Stimulated activated CD8-positive, alpha-beta memory T cell treated with anti-CD3 and anti-CD28 coated beads, Interleukin-15, amount 100 ng/mL, for 24 hours (primary cell): ENCODE measurements around the gene SLC25A5.
"Not testable (repeated sequence)": the region's sequence is repeated elsewhere in the genome, so short reads cannot be mapped to it uniquely, and the experiment has no call there.

Experiments
- DNase-seq: peaks from one replicate; pipeline ENCODE4 v3.0.0-alpha.2; 2020; ENCODE audit warnings: low read depth

SLC25A5 gene

DNA sequence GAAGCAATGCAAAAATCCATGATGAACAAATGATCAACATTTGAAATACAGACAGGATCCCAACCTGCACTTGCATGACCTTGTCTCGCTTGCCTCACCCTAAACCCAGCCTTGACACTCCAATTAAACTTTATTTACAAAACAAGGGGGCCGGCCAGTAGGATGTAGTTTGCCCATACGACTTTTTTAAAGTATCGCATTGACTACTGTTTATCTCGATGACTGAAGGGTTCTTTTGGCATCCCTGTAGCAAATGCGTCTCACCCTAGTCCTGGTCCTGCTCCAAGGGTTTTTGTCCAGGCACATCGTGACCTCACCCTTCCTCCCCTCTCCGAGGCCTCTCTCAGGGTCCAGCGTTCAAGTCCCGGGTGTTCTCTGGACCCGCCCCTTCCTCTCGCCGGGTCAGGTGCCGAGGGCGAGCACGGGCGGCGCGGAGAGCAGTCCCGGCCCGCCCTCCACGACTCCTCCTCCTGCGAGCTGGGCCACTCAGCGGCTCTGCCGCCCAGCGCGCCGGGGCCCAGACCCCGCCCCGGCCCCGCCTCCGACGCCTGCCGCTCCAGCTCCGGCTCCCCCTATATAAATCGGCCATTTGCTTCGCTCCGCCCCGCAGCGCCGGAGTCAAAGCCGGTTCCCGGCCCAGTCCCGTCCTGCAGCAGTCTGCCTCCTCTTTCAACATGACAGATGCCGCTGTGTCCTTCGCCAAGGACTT lies at the start of gene SLC25A5:
TSS of gene SLC25A5 (plus strand) at position 603 of the 709 bp plus-strand sequence. CDS start at position 675, 72 bp downstream.
- peak; percentile 49 for DNase-seq

DNA sequence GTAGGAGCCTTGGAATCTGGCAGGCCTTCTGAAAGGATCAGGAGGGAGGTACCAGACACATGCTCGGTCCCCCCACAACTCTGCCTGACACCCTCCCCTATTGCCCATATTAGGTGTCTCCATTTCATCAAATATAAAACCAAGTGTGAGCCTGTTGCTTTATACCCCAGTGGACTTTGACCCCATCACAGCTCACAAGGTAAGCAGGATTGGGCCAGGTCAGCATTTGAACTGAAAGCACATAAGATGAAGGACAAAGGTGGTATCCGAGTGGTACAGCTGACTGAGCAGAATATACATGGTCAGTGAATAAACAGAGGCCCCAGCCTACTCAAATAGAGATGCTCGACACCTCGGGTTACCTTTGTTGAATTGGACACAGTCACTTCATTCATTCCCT lies 49.1 kb upstream of the SLC25A5 start:
- no peak for DNase-seq

DNA sequence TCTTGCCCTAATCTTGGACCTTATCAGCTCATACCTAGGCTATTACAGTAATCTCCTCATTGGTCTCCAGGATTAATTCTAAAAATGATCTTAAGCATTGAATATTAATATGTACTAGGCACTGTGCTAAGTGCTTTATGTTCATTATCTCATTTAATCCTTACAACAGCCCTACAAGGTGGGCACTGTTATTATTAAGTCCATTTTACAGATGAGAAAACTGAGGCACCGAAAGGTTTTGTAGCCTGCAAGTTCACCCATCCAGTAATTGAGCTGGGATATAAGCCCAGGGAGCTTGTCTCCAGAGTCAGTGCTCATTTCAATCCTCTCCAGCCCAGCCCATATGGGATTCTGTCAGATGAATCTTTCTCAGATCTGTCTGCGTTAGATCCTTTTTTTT lies 48.3 kb upstream of the SLC25A5 start:
- DNase-seq, result no peak

DNA sequence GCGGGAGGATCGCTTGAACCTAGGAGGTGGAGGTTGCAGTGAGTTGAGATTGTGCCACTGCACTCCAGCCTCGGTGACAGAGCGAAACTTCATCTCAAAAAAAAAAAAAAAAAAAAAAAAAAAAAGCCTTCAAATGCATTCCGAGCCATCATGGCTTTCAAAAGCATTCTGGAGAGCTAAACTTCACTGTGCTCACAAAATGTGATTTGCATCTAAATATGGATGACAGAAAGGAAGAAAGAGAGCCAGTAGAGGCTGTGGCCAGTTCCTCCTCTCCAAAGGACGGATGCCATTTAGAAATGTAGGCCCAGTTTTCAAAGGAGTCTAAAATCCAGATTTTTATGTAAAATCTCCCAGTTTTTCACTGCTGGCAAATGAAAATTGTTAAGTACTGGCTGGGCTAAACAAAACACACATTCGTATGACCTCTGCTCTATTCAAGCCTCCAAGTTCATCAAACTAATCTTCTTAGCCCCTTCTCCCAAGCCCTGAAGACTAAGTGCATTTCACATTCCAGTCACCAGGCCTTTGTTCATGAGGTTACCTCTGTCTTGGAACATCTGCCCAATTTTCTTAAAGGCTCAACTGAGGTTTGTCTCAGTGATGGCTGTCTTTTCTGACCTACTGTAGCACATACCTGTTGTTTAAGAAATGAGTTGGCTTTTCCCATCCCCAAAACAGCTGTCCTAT lies 47.1 kb upstream of the SLC25A5 start:
- no peak for DNase-seq

DNA sequence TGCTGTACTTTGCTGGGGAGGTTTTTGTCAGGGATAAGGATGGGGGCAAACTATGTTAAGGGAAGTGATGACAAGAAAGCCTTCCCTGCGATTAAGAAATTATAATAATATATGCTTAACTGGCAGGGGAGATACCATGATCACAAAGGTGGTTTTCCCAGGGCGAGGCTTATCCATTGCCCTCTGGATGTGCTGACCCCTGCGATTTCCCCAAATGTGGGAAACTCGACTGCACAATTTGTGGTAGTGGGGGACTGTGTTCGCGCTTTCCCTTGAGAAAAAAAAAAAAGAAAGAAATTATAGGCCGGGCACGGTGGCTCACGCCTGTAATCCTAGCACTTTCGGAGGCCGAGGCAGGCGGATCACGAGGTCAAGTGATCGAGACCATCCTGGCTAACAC lies 44.6 kb upstream of the SLC25A5 start:
- DNase-seq, result no peak

DNA sequence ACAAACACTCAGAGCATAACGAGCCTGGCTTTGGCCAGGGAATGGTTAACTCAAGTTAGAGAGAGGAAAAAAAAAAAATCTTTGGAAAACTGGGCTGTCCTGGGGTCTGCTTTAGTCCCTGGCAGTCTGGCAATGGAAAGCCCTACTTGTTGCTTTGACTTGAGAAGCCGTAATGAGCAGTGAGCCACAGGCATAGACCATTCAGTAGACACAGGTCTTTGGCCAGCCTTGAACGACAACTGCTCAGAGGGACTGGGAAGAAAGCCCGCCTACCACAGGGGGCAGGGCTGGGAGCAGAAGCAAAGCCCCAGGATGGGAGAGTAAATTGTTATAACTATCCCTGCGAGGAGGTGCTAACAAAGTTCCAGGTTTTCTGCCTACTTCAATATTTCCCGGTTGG lies 43.2 kb upstream of the SLC25A5 start:
- no peak for DNase-seq

DNA sequence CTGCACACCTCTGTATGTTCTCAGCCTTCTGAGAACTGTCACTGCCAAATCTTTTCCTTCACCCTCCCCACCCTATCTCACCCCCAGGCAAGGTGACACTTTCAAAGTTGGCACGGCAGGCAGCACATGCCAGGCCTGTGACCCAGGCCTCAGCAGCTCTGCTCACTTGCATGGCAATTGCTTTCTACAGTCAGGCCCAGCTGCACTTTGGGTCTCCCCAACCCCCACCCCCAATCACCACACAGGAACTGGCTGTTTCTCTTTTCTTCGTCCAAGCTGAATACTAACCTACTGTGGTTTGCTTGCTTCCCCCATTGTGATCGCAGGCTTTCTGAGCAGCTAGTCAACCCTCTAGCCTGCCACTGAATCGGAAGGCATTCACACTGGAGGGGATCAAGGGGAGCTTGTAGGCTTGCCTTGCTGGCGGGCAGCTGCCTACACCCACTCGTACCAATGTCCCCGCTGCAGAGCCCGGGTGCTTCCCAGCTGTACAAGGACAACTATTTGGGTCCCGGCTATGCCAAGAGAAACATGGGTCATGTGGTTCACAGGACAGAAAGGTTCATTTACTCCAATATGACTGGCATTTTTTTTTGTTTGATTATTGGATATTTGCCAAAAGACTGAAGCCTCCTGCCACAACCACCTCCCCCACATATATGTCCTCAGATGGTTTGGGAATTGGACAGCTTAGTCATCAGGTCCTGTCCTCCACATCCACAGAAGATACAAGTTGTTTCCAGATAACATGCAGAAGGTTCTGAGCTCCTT lies 41.0 kb upstream of the SLC25A5 start:
- no peak for DNase-seq

DNA sequence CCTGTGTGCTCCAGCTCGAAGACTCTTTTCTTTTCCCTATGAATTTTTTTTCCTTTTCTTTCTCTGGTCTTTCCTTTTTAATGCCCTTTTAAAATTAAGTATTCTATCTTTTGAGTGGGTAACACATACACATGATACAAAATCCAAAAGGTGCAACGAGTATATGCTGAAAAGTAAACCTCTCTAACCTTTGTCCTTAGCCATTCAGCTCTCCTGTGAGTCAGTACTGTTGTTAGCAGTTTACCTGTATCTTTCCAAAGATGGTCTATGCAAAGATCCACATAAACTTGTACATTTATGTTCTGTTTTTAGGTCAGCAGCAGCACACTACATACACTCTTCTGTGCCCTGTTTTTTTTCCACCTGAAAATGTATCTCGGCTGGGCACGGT lies 40.5 kb upstream of the SLC25A5 start:
- no peak for DNase-seq

DNA sequence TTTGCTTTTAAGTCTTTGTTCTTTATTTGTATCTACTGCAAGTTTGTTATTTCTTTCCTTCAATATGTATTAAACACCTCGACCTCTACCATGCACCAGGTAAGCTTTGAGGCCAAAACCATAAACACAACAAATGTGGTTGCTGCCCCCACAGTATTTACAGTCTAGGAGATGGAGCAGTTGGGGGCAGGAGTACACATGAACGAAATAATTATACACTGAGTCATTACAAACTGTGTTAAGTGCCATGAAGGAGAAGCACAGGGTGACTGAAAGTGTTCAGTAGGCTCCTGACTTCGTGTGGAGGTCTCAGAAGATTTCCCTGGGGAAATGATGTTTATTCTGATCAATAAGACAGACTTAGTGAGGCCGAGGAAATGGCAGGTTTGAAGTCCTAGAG lies 38.8 kb upstream of the SLC25A5 start:
- no peak for DNase-seq

DNA sequence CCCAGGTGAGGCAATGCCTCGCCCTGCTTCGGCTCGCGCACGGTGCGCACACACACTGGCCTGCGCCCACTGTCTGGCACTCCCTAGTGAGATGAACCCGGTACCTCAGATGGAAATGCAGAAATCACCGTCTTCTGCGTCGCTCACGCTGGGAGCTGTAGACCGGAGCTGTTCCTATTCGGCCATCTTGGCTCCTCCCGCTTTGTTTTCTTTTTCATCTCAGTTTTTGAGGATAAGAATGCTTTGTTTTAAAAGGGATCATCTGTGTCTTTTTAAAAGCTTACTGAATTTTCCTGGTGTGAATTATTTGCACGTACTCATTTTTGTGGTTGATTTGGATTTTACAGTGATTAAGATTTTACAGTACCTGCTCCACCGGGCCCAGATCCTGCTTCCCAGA lies 26.9 kb upstream of the SLC25A5 start:
- DNase-seq, result not testable (repeated sequence)

DNA sequence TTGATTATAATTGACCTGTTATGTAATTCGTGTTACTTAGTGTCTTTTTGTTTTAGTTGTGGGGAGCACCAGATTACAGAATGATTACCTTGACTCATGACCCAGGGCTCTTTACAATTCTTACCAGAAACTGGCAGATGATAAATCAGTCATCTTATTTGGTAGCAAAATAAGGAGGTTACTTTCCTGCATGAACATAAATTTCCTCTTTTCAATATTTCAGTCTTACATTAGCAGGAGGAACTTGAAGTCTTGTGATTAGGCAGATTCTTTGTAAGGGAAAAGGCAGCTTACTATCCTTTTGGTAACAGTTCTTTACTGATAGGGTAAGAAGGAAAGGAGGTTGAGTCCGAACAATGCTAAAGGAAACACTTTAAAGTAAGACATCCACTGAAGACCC lies 26.0 kb upstream of the SLC25A5 start:
- DNase-seq, result no peak

DNA sequence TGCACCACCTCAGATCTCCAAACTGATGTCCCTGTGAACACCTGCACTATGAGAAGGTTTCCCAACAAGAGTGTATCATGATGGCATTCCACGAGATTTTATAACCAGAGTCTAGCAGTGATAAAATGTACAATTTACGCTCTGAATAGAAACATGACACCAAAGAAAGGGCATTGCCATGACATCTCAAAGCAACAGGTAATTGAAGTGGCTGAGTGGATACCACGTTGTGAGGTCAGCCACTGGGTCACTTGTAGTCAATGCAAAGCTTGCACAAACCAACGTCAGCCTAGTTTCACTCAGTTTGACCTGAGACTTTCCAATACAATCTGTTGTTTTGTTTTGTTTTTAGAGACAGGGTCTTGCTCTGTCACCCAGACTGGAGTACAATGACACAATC lies 15.0 kb upstream of the SLC25A5 start:
- no peak for DNase-seq

DNA sequence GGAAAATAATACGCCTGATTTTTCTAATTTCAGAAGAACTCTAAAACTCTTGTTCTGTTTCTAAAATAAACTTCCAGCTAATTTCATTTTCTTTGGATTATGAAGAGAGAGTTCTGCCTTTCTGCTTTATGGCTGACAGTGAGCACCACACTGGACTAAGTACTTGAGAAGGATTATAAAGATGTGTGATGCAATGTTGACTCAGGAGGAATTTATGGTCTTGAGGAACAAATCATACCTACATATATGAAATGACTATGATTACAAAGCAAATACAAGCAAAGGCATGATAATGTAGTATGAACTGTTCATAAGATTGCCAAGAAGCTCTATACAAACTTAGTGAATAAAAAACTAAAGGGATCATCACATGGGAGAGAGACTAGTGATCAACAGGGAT lies 13.0 kb upstream of the SLC25A5 start:
- no peak for DNase-seq

DNA sequence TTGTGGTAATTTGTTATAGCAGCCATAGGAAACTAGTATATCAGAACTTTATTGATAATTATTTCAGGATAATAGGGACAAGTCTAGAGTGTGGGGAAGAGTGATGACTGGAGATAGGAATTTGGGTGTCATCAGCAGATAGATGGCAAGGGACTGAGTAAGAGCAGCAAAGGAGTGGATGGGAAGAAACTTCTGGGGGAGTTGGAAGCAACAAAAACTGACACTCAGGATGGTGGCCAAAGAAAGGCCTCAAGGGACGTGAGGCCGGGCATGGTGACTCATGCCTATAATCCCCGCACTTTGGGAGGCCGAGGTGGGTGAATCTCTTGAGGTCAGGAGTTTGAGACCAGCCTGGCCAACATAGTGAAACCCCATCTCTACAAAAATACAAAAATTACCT lies 9.1 kb upstream of the SLC25A5 start:
- DNase-seq, result no peak

DNA sequence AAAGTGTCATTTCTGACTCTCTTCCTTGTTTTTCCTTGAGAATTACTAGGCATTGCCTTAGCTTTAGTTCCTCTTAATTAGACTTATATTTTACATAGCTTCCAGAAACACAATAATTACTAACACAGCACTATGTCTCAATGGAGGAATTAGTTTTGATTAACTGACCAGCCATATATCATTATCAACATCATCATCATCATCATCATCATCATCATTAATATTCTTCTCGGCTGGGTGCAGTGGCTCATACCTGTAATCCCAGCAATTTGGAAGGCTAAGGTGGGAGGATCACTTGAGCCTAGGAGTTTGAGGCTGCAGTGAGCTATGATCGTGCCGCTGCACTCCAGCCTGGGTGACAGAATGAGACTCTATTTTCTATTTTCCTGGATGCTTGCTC lies 2.7 kb upstream of the SLC25A5 start:
- no peak for DNase-seq

DNA sequence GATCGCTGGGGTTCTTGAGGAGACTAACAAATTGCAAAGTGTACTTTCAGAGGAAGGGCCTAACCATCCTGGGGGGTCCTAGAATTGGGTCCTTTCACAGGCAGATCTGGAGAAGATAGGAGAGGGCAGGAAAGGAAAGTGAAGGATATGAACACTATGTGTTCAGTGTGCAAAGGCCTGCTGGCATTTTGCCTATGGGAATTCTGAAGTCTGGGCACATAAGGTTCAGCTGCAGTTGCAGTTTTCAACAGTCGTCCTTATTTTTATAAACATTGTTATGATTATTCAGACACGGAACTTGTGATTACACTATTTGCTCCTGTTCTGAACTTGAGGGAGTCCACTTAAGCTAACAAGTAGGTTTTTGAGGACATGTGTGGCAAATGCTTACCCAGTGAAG lies 1.3 kb upstream of the SLC25A5 start:
- no peak for DNase-seq

DNA sequence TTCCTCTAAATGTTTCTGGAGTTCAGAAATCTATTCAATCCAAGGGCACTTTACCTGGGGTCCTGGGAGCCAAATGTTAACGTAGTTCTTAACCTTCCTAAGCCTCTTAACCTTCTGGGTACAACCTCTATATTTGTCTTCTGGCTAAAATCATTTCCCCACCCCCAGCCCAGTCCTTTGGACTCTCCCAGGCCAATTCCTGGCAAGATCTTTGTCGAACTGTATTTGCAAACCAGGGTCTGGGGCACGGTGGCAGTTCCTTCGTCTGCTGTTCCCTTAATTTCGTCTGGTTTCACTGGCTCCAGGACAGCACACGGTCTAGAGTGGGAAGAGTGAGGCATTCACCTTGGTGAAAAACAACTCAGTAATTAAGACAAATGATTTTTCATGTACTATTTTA lies 811 bp upstream of the SLC25A5 start:
- DNase-seq, result no peak

DNA sequence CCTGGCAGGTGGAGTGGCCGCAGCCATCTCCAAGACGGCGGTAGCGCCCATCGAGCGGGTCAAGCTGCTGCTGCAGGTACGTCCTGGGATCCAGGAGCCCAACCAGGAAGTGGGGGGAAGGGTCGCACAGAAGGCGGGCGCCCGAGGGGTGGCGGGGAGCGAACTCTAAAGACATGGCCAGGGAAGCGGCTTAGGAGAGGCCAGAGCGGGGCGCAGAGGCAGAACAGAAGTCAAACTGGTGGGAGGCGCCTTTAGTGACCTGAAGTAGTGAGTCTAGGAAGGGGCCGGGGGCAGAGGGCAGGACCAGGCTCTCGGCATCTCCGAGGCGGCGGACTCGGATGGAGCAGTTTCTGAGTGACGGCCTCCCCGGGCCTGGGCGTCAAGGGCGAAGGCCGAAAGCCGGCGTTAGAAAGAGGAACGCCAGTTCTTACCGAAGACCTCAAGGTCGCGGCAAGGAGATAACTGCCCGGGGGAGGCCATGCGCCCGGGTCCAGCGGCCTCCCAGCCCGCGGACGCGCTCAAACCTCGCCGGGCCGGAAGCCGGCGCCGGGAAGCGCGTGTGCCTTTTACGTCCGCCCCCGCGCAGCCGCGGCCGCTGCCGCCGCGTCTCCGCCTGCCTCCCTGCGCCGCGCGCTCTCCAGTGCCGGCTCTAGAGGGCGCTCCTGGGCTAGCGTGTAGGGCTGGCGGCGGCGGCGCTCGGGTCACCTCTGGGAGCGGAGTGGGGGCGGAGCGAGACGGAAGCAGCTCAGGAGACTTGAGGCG lies 488 bp downstream of the SLC25A5 start:
- DNase-seq, result peak; percentile 69

DNA sequence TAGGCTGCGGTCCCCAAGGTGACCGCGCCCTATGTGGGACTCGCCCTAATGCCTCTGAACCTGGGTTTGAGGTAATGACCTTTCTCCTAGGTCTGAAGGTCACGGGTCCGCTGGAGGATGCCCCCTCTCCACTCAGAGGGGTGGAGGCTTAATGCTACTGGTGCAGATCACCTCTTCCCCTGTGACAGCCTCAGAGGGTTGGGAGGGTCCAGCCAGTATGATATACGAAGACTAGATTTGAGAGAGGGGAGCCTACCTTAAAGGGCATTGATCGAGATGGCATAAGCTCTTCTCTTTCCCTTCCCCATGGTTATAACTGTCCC lies 1.0 kb downstream of the SLC25A5 start:
- no peak for DNase-seq

DNA sequence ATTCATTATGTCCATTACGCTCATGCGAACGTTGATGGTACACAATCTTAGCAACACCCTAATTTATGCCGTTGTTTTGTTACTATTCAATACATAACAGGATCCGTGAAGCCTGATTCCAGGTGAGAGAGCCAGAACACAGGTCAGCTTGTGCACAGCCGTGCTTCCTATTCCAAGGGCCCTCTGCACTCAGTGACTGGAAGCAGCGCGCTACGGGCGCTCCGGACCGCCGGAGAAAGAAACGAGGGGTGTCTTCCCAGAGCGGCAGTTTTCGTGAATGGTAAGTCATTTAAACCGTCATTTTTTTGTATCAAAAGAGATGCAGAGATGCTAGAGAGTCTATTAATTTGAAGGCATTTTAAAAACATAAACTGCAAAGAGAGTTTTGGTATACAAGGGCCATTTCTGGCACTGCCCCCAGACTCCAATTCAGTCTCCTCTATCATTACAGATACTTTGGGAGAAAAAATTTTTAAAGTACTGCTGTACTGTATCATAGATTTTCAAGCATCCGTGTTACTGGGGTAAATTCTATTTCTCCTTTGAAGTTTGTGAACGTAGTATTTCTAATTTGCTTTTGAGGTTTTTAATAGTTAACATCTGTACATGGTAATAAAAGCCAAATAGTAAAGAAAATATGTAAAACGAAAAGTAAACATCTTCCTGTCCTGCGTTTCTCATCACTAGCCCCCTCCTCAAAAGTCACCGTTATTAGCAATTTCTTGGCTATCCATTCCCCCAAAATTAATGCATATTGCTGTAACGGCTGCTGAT lies 6.6 kb downstream of the SLC25A5 start:
- no peak for DNase-seq

DNA sequence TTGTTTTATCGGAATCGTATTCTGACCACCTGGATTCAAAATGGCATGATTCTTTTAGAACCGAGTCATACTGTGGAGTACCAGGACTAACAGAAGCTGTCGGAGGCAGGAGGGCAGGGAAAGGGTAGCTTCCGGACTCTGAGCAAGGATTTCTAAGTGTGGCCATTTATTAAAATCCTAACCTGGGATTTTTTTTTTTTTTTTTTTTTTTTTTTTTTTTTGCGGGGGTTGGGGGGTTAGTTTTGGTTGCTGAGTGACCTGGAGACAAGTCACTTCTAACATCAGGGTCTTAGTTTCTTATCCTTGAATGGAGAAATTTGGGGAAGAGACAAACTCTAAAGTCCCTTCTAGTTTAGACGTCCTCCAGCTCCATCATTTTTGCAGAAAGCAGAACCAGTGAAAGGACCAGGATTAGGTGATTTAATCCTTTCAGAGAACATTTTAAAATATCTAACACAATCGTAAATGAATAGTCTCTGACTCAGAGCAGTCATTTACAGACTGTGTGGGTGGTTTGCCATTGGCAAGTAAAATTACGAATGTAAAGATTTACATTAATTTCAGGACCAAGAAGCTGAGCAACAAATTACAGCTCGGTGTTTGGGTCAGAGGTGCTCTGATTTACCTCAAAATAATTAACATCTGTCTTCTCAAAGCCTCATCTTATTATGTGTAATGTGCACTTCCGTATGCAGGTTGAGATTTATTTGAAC lies 7.3 kb downstream of the SLC25A5 start:
- DNase-seq, result no peak
